ENCODE results near the gene HJURP.

GRCh38 chr2:233853353-233853752 is 982 bp downstream of the HJURP start:
- TF ChIP-seq, protein P1, sequence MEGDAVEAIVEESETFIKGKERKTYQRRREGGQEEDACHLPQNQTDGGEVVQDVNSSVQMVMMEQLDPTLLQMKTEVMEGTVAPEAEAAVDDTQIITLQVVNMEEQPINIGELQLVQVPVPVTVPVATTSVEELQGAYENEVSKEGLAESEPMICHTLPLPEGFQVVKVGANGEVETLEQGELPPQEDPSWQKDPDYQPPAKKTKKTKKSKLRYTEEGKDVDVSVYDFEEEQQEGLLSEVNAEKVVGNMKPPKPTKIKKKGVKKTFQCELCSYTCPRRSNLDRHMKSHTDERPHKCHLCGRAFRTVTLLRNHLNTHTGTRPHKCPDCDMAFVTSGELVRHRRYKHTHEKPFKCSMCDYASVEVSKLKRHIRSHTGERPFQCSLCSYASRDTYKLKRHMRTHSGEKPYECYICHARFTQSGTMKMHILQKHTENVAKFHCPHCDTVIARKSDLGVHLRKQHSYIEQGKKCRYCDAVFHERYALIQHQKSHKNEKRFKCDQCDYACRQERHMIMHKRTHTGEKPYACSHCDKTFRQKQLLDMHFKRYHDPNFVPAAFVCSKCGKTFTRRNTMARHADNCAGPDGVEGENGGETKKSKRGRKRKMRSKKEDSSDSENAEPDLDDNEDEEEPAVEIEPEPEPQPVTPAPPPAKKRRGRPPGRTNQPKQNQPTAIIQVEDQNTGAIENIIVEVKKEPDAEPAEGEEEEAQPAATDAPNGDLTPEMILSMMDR (IDR thresholded peaks at IDR 0.05; ENCODE audit: low read depth, low read length, poor library complexity, severe bottlenecking): no peak
- TF ChIP-seq EZH2phosphoT487 (IDR thresholded peaks at IDR 0.05; ENCODE audit: borderline replicate concordance, low read length): no peak

All from DOHH2 (cell line).